GM23248 (cell line): Measurements from ENCODE around the gene MINDY4. TPM values are rescaled to one million over a fixed set of nuclear protein-coding genes. Genes with fewer than 3 reads are reported as not detected.

Experiments used
- DNase-seq: peaks from one replicate; pipeline ENCODE4 v3.0.0-alpha.2; 2015
- H2AFZ ChIP-seq: fragments of 200-600 bp; sonication (generic); 2 replicates; pipeline ENCODE4 v1.6.1; 2016; ENCODE audit warnings: antibody characterized with exemption
- H3F3A ChIP-seq: fragments of 200-600 bp; sonication (generic); 2 replicates; pipeline ENCODE4 v1.6.1; 2016; ENCODE audit warnings: mild to moderate bottlenecking, antibody characterized with exemption, mixed run types; ENCODE audit not compliant: insufficient read depth
- H3K27ac ChIP-seq: fragments of 200-600 bp; sonication (generic); 2 replicates; pipeline ENCODE4 v1.5.1; 2016; ENCODE audit warnings: mild to moderate bottlenecking
- H3K27me3 ChIP-seq: fragments of 200-600 bp; sonication (generic); replicated peaks from 2 replicates; pipeline ENCODE4 v1.6.1; 2016; ENCODE audit warnings: mild to moderate bottlenecking; ENCODE audit not compliant: insufficient read depth
- H3K36me3 ChIP-seq: fragments of 200-600 bp; sonication (generic); 2 replicates; pipeline ENCODE4 v1.6.1; 2016; ENCODE audit warnings: low read depth, mild to moderate bottlenecking
- H3K4me1 ChIP-seq: fragments of 200-600 bp; sonication (generic); 2 replicates; pipeline ENCODE4 v1.6.1; 2016; ENCODE audit warnings: mild to moderate bottlenecking; ENCODE audit not compliant: insufficient read depth
- H3K4me2 ChIP-seq: fragments of 200-600 bp; sonication (generic); one replicate; pipeline ENCODE4 v1.6.1; 2016; ENCODE audit warnings: mild to moderate bottlenecking; ENCODE audit not compliant: unreplicated experiment
- H3K4me3 ChIP-seq: fragments of 200-600 bp; sonication (generic); 2 replicates; pipeline ENCODE4 v1.5.1; 2016; ENCODE audit warnings: mild to moderate bottlenecking
- H3K79me2 ChIP-seq: fragments of 200-600 bp; sonication (generic); 2 replicates; pipeline ENCODE4 v1.6.1; 2016; ENCODE audit warnings: mild to moderate bottlenecking; ENCODE audit not compliant: insufficient read depth
- H3K9ac ChIP-seq: fragments of 200-600 bp; sonication (generic); 2 replicates; pipeline ENCODE4 v1.6.1; 2016; ENCODE audit warnings: mild to moderate bottlenecking
- H3K9me2 ChIP-seq: fragments of 200-600 bp; sonication (generic); 2 replicates; pipeline ENCODE4 v1.6.1; 2016; ENCODE audit warnings: mixed run types, mild to moderate bottlenecking, moderate library complexity; ENCODE audit not compliant: insufficient read depth
- H3K9me3 ChIP-seq: fragments of 200-600 bp; sonication (generic); one replicate; pipeline ENCODE4 v1.6.1; 2017; ENCODE audit warnings: low read depth
- H4K20me1 ChIP-seq: fragments of 200-600 bp; sonication (generic); 2 replicates; pipeline ENCODE4 v1.6.0; 2016; ENCODE audit not compliant: insufficient read depth
- EZH2 ChIP-seq: fragments of 200-600 bp; sonication (generic); IDR thresholded peaks from 2 replicates; pipeline ENCODE4 v1.6.1; 2018; ENCODE audit warnings: antibody characterized with exemption, mild to moderate bottlenecking; ENCODE audit not compliant: insufficient read depth, poor library complexity, severe bottlenecking
- EZH2phosphoT487 ChIP-seq: fragments of 200-600 bp; sonication (generic); IDR thresholded peaks from 2 replicates; pipeline ENCODE4 v1.6.1; 2018; ENCODE audit warnings: antibody characterized with exemption, moderate library complexity, mild to moderate bottlenecking, low read depth; ENCODE audit not compliant: insufficient read depth
- WGBS, 2 experiments: methylation state at CpG; one replicate each; pipeline ENCODE4 v1.1.6; 2015 to 2017; ENCODE audit warnings: low lambda C conversion rate in 2 of 2, low coverage in 1 of 2; ENCODE audit errors: missing lambda C conversion rate in 2 of 2; 5-methylcytosine and 5-hydroxymethylcytosine counted together
- in situ Hi-C: fragments of 300-500 bp; cut with MboI; formaldehyde crosslinking; loops from 2 replicates; pipeline ENCODE4 v1.15.0; 2020
- polyA plus RNA-seq: library from polyadenylated mRNA; unstranded; fragments of >200 nt; fragmentation: Nextera tagmentation; extraction: Ambion mirVana; gene quantifications from 2 replicates; pipeline ENCODE4 v1.2.1, GENCODE V29; 2016
- total RNA-seq: library from RNA; depleted of rRNA; stranded (reverse); fragments of >200 nt; shearing (Covaris generic); gene quantifications from 2 replicates; pipeline ENCODE4 v1.2.3, GENCODE V29; 2014

MINDY4 gene
- total and polyA plus RNA-seq, 2 experiments from 2014 or later = 2.5 to 3.5 TPM

DNA sequence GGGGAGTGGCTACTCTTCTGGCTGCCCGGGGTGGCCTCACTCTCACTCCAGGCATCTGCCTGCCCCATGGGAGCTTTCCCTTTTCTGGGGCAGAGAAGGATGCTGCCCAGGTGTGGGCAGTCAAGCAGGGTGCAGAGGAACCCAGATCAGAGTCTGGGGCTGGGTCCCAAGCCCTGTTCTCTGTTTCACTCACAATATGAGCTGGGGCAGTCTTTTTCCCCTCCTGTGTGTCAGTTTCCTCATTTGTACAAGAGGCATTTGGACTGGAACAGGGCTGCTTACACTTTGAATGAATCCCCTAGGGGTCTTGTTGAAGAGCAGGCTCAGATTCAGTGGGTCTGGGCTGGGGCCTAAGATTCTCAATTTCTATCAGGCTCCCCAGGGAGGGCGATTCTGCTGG lies 102.0 kb downstream of the MINDY4 start:
- DNase-seq = no peak
- no peaks in the 10 kb centered on the region for H4K20me1 ChIP-seq
- no peak overlapping the region for H3K4me2 ChIP-seq
- H2AFZ ChIP-seq = no peak overlapping the region
- no peak overlapping the region for H3K27ac ChIP-seq
- H3K79me2 ChIP-seq = no peaks in the 10 kb centered on the region
- in situ Hi-C loops = no loop called here
- no peak overlapping the region for H3K9ac ChIP-seq
- H3K4me3 ChIP-seq = no peak overlapping the region
- H3K9me2 ChIP-seq = no peaks in the 10 kb centered on the region
- H3K36me3 ChIP-seq = no peaks in the 10 kb centered on the region
- 51 to 59% methylated on average over 2 of the region's 2 CpGs for WGBS, 2 experiments
- no peaks in the 10 kb centered on the region for H3K27me3 ChIP-seq
- no peaks in the 10 kb centered on the region for H3F3A ChIP-seq
- no peaks in the 10 kb centered on the region for H3K9me3 ChIP-seq
- TF ChIP-seq EZH2phosphoT487 (no peak), EZH2 (no peak)
- H3K4me1 ChIP-seq = no peaks in the 10 kb centered on the region

DNA sequence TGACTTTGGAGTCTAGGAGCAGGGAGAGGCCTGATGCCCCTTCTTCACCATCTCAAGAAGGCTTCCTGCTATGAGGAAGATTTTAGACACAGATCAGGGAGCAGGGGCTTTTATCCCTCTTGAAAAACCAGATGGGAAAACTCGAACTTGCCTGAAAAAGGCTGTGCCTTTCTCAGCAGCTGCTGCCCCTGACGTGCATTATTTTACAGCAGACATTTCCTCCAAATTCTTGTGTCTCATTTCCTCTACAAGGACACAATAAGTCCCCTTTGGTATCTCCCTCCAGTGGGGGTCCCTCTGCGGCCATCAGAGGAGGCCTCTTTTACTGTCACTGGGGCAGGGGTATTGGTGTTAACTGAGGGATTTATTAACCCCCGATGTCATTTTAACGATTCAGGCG lies 102.4 kb downstream of the MINDY4 start:
- H3K4me3 ChIP-seq = no peak overlapping the region
- H3K9me2 ChIP-seq = no peaks in the 10 kb centered on the region
- no peak overlapping the region for H2AFZ ChIP-seq
- H3K27ac ChIP-seq = no peak overlapping the region
- no peaks in the 10 kb centered on the region for H4K20me1 ChIP-seq
- no peak for DNase-seq
- TF ChIP-seq EZH2phosphoT487 (no peak), EZH2 (no peak)
- H3K9ac ChIP-seq = no peak overlapping the region
- H3K79me2 ChIP-seq = no peaks in the 10 kb centered on the region
- no peaks in the 10 kb centered on the region for H3K36me3 ChIP-seq
- 80 to 86% methylated on average over 6 of the region's 6 CpGs for WGBS, 2 experiments
- no peaks in the 10 kb centered on the region for H3K27me3 ChIP-seq
- in situ Hi-C loops = no loop called here
- no peaks in the 10 kb centered on the region for H3K4me1 ChIP-seq
- no peaks in the 10 kb centered on the region for H3K9me3 ChIP-seq
- no peaks in the 10 kb centered on the region for H3F3A ChIP-seq
- no peak overlapping the region for H3K4me2 ChIP-seq

DNA sequence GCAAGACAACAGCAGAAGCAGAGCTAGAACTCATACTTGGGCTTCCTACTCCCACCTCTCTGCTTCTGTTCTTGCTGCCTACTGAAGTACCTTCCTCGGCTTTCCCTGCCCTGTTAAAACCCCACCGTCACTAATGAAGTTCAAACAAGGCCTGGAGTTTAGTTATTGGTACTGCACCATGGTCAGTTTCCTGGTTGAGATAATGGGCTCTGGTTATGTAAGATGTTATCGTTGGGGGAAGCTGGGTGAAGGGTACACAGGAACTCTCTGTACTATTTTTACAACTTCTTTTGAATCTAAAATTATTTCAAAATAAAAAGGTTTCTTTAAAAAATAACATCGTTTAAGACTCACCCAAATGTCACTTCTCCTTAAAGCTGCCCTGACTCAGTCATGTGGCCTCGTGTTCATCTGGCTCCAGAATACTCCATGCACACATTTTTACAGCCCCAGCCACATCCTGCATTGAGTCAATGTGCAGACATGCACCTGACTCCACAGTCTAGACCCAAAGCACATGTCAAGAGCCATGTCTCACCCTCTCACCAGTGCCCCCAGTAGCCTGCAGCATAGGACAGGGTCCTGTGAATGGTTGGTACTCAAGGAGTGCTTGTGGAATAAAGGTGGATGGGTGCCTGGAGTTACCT lies 103.6 kb downstream of the MINDY4 start:
- in situ Hi-C loops = no loop called here
- DNase-seq = no peak
- 76% methylated on average over 5 of the region's 5 CpGs for WGBS, 2 experiments

DNA sequence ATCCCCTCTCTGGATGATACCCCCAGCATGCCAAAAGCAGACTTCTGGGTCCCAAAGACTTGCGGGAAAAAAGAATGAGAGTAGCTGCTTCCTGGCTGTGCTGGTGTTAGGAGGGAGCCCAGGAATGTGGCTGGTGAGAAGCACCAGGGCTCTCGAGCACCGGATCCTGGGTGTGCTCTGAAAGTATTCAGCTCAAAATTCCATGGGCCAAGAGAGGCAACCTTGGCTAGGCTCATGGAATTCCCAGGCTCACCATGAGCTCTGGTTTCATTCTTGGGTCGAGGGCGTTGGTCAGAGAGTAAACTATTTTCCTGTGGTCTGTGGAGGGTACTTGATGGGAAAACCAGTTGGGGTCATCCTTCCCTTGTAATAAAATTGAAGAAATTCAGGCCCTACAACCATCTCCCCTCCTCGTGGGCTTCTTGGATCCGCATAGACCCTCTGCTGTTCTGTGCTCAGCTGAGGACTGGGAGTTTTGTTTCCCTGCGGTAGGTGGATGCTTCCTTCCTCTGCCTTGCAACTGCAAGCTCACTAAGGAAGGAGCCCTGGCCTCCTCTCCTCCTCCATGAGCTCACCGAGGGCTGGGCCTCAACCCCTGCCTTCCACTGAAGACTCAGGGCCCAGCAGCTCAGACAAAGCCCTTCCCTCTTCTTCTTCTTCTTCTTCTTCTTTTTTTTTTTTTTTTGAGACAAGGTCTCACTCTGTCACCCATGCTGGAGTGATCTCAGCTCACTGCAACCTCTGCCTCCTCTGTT lies 106.0 kb downstream of the MINDY4 start:
- Histone ChIP-seq H4K20me1 (no peaks in the 10 kb centered on the region), H2AFZ (no peak overlapping the region), H3K27ac (no peak overlapping the region), H3K36me3 (no peaks in the 10 kb centered on the region), H3K79me2 (no peaks in the 10 kb centered on the region), H3K27me3 (no peaks in the 10 kb centered on the region), H3F3A (no peaks in the 10 kb centered on the region), H3K9me3 (no peaks in the 10 kb centered on the region), H3K4me1 (peaks cover 6% of the 10 kb centered on the region; the same call in 1 of the 2 replicates), H3K9ac (no peak overlapping the region), H3K4me3 (no peak overlapping the region), H3K4me2 (no peak overlapping the region), H3K9me2 (no peaks in the 10 kb centered on the region)
- 76 to 80% methylated on average over 9 of the region's 9 CpGs for WGBS, 2 experiments
- no peak for TF ChIP-seq EZH2
- no peak for TF ChIP-seq EZH2phosphoT487
- in situ Hi-C loops = no loop called here
- no peak for DNase-seq

More for the DNA sequence above, 103.6 kb downstream of the MINDY4 start:
- Histone ChIP-seq H3K9me2 (no peaks in the 10 kb centered on the region), H3K9ac (no peak overlapping the region), H2AFZ (no peak overlapping the region), H3K4me3 (no peak overlapping the region), H3K36me3 (no peaks in the 10 kb centered on the region), H3F3A (no peaks in the 10 kb centered on the region), H3K79me2 (no peaks in the 10 kb centered on the region), H3K4me1 (no peaks in the 10 kb centered on the region), H3K27me3 (no peaks in the 10 kb centered on the region), H3K9me3 (no peaks in the 10 kb centered on the region), H4K20me1 (no peaks in the 10 kb centered on the region), H3K4me2 (no peak overlapping the region), H3K27ac (no peak overlapping the region)
- TF ChIP-seq EZH2 = no peak
- TF ChIP-seq EZH2phosphoT487 = no peak

DNA sequence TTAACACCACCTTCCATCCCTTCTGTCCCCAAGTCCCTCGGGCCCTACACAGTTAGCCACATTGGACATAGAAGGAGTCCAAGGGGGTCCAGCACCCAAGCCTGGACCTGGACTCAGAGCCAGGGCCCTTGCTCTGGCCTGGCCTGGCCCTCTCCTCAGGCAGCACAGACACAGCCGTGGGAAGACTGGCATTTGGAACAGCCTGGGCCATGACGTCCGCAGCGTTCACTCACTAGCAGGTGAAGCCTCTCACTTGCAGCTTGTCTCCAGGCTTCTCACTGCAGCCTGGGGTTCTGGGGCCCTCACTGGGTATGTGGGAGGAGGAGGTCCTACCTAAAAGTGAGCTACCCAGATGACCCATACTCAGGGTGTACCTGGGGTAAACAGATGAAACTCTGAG lies 106.8 kb downstream of the MINDY4 start:
- no peaks in the 10 kb centered on the region for H3K79me2 ChIP-seq
- H3K4me3 ChIP-seq = no peak overlapping the region
- in situ Hi-C loops = no loop called here
- no peaks in the 10 kb centered on the region for H3F3A ChIP-seq
- H3K36me3 ChIP-seq = no peaks in the 10 kb centered on the region
- no peaks in the 10 kb centered on the region for H4K20me1 ChIP-seq
- no peak overlapping the region for H3K27ac ChIP-seq
- H3K9ac ChIP-seq = no peak overlapping the region
- DNase-seq = no peak
- H3K9me3 ChIP-seq = no peaks in the 10 kb centered on the region
- no peak overlapping the region for H2AFZ ChIP-seq
- no peak for TF ChIP-seq EZH2phosphoT487
- TF ChIP-seq EZH2 = no peak
- peaks cover 6% of the 10 kb centered on the region; the same call in 1 of the 2 replicates for H3K4me1 ChIP-seq
- H3K27me3 ChIP-seq = no peaks in the 10 kb centered on the region
- H3K4me2 ChIP-seq = no peak overlapping the region
- 85 to 89% methylated on average over 5 of the region's 5 CpGs for WGBS, 2 experiments
- no peaks in the 10 kb centered on the region for H3K9me2 ChIP-seq
